Measurements from ENCODE around the gene DDHD1. TPM values are rescaled to one million over a fixed set of nuclear protein-coding genes. Genes with fewer than 3 reads are reported as not detected.
"Not testable (repeated sequence)": the region's sequence is repeated elsewhere in the genome, so short reads cannot be mapped to it uniquely, and the experiment has no call there.

Gene DDHD1
- total RNA-seq, 4 donors from 2014 or later = 5.3 to 42.1 (median 12.6) TPM

DNA sequence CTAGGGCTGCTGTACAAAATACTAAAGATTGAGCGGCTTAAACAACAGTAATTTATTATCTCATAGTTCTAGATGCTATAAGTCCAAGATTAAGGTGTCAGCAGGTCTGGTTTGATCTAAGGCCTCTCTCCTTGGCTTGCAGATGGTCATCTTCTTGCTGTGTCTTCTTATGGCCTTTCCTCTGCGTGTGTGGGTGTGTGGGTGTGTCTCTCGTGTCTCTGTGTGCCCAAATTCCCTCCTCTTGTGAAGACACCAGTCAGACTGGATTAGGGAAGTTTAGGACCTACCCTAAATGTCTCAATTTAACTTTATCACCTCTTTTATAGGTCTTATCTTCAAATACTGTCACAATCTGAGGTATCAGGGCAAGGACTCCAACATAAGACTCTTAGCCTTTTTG lies 28.3 kb downstream of the DDHD1 start:
- Histone ChIP-seq H3K9me3 (no peaks in the 10 kb centered on the region), H3K36me3 (no peaks in the 10 kb centered on the region), H3K27ac (no peak overlapping the region), H3K27me3 (no peaks in the 10 kb centered on the region), H3K4me1 (no peaks in the 10 kb centered on the region), H3K4me3 (no peak overlapping the region)
- no peak for TF ChIP-seq POLR2A (IDR thresholded peaks at IDR 0.05)
- TF ChIP-seq, protein P1, sequence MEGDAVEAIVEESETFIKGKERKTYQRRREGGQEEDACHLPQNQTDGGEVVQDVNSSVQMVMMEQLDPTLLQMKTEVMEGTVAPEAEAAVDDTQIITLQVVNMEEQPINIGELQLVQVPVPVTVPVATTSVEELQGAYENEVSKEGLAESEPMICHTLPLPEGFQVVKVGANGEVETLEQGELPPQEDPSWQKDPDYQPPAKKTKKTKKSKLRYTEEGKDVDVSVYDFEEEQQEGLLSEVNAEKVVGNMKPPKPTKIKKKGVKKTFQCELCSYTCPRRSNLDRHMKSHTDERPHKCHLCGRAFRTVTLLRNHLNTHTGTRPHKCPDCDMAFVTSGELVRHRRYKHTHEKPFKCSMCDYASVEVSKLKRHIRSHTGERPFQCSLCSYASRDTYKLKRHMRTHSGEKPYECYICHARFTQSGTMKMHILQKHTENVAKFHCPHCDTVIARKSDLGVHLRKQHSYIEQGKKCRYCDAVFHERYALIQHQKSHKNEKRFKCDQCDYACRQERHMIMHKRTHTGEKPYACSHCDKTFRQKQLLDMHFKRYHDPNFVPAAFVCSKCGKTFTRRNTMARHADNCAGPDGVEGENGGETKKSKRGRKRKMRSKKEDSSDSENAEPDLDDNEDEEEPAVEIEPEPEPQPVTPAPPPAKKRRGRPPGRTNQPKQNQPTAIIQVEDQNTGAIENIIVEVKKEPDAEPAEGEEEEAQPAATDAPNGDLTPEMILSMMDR (IDR thresholded peaks at IDR 0.05) = no peak
- no peak for DNase-seq

DNA sequence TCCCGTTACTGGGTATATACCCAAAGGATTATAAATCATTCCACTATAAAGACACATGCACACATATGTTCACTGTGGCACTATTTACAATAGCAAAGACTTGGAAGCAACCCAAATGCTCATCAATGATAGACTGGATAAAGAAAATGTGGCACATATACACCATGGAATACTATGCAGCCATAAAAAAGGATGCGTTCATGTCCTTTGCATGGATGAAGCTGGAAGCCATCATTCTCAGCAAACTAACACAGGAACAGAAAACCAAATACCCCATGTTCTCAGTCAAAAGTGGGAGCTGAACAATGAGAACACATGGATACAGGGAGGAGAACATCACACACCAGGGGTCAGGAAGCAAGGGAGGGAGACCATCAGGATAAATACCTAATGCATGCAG lies 31.7 kb downstream of the DDHD1 start:
- H3K36me3 ChIP-seq, H3K27me3 ChIP-seq, H3K4me1 ChIP-seq, H3K9me3 ChIP-seq, DNase-seq, H3K4me3 ChIP-seq, H3K27ac ChIP-seq: not testable (repeated sequence)

DNA sequence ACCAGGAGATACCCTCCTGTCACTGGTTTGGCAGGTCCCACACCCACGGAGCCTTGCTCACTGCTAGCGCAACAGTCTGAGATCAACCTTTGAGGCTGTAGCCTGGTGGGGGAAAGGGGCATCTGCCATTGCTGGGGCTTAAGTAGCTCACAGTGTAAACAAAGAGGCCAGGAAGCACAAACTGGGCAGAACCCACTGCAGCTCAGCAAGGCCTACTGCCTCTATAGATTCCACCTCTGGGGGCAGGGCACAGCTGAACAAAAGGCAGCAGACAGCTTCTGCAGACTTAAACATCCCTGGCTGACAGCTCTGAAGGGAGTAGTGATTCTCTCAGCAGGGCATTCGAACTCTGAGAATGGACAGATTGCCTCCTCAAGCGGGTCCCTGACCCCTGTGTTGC lies 35.6 kb downstream of the DDHD1 start:
- DNase-seq, H3K9me3 ChIP-seq, H3K27me3 ChIP-seq, H3K4me1 ChIP-seq, H3K4me3 ChIP-seq, H3K27ac ChIP-seq, H3K36me3 ChIP-seq: not testable (repeated sequence)

GRCh38 chr14:53113989-53114388 lies 39.1 kb downstream of the DDHD1 start:
- H3K9me3 ChIP-seq = no peaks in the 10 kb centered on the region
- H3K4me3 ChIP-seq = no peak overlapping the region
- TF ChIP-seq, protein P1 (IDR thresholded peaks at IDR 0.05) = no peak
- no peak for TF ChIP-seq POLR2A (IDR thresholded peaks at IDR 0.05)
- H3K36me3 ChIP-seq = no peaks in the 10 kb centered on the region
- no peaks in the 10 kb centered on the region for H3K27me3 ChIP-seq
- no peaks in the 10 kb centered on the region for H3K4me1 ChIP-seq
- DNase-seq = no peak
- H3K27ac ChIP-seq = no peak overlapping the region

GRCh38 chr14:53110096-53110495 lies 43.0 kb downstream of the DDHD1 start:
- Histone ChIP-seq H3K27ac (peak overlapping the region in 1 of 4 donors; percentile 45), H3K36me3 (no peaks in the 10 kb centered on the region), H3K4me3 (no peak overlapping the region), H3K4me1 (peaks cover 0 to 7% (median 0%) of the 10 kb centered on the region in 4 donors), H3K9me3 (no peaks in the 10 kb centered on the region), H3K27me3 (no peaks in the 10 kb centered on the region)
- DNase-seq = no peak
- TF ChIP-seq POLR2A (IDR thresholded peaks at IDR 0.05) = no peak
- TF ChIP-seq, protein P1 (IDR thresholded peaks at IDR 0.05) = no peak

DNA sequence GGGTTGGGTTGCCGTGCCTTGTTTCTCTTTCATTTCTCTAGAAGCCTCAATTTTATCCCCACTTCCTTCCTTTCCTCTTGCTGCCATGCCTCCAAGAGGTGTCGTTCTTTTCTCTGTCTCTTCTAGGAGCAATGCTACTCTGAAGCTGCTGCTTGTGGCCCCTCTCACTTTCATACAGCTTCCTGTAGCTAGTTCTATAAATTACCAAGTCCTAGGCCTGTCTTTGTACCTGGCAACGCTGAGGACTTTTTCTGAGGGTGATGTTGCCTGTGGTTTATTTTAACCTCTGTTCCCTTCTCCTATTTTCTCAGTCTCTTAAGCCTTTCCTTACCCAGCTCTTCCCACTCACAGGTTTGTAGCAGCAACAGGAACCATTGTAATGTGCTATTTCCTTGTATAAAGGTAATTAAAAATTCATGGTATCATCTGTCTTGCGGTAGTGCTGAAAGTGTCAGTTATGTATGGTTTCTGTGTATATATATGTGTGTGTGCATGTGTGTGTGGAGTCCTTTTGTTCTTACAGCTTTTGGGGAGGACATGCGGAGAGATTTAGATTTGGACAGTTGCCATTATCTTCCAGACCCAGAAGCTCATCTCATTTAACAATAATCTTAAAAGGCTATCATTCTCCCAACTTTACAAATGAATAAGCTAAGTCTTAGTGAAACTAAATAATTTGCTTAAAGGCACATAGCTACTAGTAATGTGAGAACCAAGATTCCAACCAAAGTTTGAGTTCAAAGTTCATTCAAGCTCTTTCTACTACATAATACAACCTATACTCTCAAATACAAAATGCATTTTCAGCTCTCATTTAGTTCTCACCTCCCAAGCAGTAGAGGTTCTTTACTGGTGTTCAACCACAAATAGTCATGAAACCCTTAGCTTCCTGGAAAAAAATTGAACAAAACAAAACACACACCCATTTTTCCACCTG lies 43.8 kb downstream of the DDHD1 start:
- no peaks in the 10 kb centered on the region for H3K36me3 ChIP-seq
- TF ChIP-seq, protein P1 (IDR thresholded peaks at IDR 0.05) = no peak
- no peak for TF ChIP-seq POLR2A (IDR thresholded peaks at IDR 0.05)
- H3K4me3 ChIP-seq = peak overlapping the region; percentile 6 to 25 (median 24)
- no peaks in the 10 kb centered on the region for H3K9me3 ChIP-seq
- peak in 2 of 3 donors; percentile 65 to 73 for DNase-seq
- H3K27ac ChIP-seq = peak overlapping the region; percentile 26 to 73 (median 50)
- peaks cover 0 to 7% (median 0%) of the 10 kb centered on the region in 4 donors for H3K4me1 ChIP-seq
- H3K27me3 ChIP-seq = no peaks in the 10 kb centered on the region

Data from Peyer's patch (tissue), 4 donors.